WI38 (cell line): Measurements from ENCODE around the gene CCL8.

Experiments
- H3K4me3 ChIP-seq: 2 replicates; pipeline ENCODE4 v1.5.1; 2011; ENCODE audit warnings: low read depth, mild to moderate bottlenecking, control low read depth, low read length
- TF ChIP-seq, protein P1 (sequence below): IDR thresholded peaks from 2 replicates; pipeline ENCODE4 v1.5.1; 2012; ENCODE audit warnings: low read depth, mild to moderate bottlenecking, control low read depth, low read length

CCL8 gene

DNA sequence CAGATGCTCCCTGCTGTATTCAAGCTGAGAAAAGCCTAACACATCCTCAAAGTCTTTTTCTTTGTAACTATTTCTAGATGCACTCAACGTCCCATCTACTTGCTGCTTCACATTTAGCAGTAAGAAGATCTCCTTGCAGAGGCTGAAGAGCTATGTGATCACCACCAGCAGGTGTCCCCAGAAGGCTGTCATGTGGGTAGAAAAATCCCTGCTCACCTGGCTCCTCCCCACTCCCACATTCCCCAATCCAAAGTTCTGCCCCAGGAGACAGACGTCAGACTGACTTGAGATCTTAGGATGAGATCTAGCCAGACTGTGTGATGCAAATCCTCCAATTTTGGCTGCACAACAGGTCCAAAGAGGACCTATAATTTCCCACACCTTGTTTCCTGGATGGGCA is 38.2 kb downstream of the CCL8 start:
- TF ChIP-seq, protein P1, sequence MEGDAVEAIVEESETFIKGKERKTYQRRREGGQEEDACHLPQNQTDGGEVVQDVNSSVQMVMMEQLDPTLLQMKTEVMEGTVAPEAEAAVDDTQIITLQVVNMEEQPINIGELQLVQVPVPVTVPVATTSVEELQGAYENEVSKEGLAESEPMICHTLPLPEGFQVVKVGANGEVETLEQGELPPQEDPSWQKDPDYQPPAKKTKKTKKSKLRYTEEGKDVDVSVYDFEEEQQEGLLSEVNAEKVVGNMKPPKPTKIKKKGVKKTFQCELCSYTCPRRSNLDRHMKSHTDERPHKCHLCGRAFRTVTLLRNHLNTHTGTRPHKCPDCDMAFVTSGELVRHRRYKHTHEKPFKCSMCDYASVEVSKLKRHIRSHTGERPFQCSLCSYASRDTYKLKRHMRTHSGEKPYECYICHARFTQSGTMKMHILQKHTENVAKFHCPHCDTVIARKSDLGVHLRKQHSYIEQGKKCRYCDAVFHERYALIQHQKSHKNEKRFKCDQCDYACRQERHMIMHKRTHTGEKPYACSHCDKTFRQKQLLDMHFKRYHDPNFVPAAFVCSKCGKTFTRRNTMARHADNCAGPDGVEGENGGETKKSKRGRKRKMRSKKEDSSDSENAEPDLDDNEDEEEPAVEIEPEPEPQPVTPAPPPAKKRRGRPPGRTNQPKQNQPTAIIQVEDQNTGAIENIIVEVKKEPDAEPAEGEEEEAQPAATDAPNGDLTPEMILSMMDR = no peak
- H3K4me3 ChIP-seq = no peak overlapping the region

DNA sequence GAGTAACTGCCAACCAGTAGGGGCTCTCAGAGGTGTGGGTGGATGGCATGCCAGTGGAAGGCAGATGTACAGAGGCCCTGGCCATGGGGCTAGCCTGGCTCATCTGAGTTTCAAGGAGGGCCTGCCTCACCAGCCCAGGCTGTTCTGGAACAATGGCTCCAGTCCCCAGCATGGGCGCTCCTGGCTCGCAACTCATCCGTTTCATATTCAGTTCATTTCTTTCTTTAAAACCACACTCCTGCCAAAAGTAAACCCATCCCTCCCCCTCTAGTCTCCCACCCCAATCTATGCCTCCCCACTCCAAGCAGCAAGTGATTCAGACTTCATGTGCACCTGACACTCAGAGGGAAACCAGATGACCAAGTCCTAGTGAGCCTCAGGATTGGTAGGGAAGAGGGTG is 39.4 kb downstream of the CCL8 start:
- H3K4me3 ChIP-seq = no peak overlapping the region
- TF ChIP-seq, protein P1 = no peak

DNA sequence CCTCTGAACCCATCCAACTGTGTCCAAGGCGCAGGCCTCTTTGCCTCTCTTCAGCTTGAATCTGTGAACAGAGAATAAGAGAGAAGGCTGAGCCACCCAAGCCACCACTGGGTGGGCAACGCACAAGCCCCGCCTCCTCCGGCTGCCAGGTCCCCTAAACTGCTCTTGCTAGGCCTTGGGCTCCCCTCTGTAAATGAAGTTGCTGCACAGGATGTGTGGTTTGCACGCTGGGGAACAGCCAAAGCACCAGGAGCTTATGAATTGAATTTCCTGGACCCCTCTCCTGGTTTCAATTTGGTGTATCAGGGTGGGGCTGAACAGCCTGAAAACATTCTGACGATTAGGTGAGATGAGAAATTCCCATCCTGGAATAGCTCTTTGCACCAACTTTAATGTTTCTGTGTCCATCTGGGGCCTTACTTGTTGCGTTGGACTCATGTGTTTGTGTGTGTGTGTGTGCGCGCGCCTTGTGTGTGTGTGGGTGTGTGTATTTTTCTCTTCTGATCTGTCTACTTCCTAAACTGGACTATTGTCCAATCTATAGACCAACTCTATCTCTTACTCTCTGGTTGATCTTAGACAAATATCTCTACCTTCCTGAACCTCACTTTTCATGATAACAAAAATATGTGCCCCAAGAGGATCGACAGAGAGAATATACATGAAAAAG is 41.5 kb downstream of the CCL8 start:
- no peak overlapping the region for H3K4me3 ChIP-seq
- TF ChIP-seq, protein P1 = no peak

DNA sequence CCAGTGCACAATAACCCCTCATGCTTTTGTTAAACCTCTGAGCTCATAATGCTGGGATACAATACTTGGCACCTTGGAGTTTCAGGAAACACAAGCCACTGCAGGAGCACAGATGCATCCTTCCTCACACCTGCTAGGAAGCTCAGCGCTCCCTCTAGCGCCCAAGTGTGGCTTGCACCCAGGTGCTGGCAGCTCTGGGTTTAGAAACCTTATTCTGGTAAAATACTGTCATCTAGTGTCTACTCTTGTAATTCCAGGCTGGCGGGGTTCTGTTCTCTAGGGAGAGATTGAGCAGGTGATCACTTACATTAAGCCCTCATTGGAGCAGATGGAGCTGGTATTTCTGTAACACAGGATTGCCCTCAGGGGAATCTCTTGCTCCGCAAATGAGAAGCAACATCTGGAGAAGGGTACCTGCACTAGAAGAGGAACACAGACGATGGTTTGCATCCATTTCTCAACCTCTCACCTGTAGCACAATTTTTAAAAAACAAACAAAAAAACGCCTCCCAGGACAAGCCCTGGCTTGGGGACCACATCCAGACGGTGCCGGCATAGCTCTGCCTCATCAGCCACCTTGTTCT is 42.3 kb downstream of the CCL8 start:
- H3K4me3 ChIP-seq = no peak overlapping the region
- TF ChIP-seq, protein P1 = peak; percentile 98

DNA sequence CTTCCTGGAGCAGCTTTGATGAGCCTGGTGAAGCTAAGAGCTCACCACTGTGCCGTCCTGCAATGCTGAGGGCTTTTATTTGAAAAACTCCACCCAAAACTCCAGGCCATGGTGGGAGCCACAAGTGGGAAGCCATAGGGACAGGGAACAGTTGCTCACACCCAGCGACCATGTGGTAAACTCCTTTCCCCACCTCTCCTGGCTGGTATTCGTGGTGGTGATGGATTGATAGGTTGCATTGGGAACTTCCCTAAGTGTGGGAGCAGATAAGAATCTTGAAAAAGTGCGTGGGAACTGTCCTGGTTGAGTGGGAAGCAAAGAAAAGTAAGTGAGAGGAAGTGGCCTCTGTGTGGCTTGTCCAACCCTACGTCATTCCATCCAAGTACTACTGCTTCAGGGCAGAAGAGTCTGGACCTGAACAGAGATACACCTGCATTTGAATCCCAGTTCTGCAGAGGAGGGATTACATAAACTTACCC is 44.0 kb downstream of the CCL8 start, which contains the start of gene CCL1:
Gene CCL1 (minus strand): TSS at position 51 of the 479 bp plus-strand sequence. CDS start 72 bp downstream, outside the sequence.
- H3K4me3 ChIP-seq = no peak within 1 kb of the TSS
- TF ChIP-seq, protein P1 = no peak

DNA sequence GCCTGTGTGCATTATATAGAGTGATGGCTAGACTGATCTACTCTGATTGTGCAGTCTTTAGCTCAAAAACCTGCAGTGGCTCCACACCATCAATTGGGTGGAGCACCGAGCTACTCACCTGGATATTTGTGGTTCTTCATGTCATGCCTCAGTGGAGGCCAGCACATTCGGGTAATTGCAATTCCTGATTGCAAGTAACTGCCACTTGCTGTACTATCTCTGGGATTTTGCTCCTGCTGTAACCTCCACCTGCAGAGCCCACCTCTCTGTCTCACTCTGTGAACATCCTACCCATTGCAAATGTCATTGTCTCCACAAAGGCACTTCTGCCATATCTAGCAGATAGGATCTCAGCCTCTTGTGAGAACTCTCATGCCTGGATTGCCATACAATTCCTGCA is 45.5 kb downstream of the CCL8 start:
- TF ChIP-seq, protein P1 = no peak
- no peak overlapping the region for H3K4me3 ChIP-seq

DNA sequence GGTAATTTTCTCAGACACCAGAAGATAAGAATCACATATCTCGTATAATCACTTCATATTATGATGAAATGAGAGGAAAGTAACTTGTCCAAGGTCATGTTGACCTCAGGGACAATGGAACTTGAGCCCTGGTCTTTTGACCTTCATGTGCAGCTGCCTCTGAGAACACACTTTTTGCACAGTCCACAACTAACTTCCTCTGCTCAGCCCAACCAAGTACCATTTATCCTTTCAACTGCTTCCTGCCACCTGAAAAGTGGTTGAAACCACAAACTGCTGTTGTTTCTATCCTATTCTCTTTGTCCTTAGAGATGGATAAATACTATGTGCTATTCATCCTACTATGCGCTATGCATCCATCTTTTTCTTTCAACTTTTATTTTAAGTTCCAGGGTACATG is 46.1 kb downstream of the CCL8 start:
- no peak overlapping the region for H3K4me3 ChIP-seq
- TF ChIP-seq, protein P1 = no peak
